ENCODE data around the gene APOBEC3G. TPM values are rescaled to one million over a fixed set of nuclear protein-coding genes. Genes with fewer than 3 reads are reported as not detected.
"Not testable (repeated sequence)": the region's sequence is repeated elsewhere in the genome, so short reads cannot be mapped to it uniquely, and the experiment has no call there.

The APOBEC3G gene
- total and polyA plus RNA-seq, 8 donors, result 0.45 to 19.6 (median 5.0) TPM; not detected in 1

- Histone ChIP-seq H3K36me3 (no peaks in the 10 kb centered on the region), H3K4me3 (no peak overlapping the region), H3K9me3 (peaks cover 0 to 4% (median 0%) of the 10 kb centered on the region in 4 donors), H3K4me1 (no peaks in the 10 kb centered on the region), H3K27me3 (no peaks in the 10 kb centered on the region), H3K27ac (no peak overlapping the region)
- intact Hi-C loops (cut with DNase I; ENCODE audit: low total_unique reads), result no loop called here
- TF ChIP-seq, protein P1, sequence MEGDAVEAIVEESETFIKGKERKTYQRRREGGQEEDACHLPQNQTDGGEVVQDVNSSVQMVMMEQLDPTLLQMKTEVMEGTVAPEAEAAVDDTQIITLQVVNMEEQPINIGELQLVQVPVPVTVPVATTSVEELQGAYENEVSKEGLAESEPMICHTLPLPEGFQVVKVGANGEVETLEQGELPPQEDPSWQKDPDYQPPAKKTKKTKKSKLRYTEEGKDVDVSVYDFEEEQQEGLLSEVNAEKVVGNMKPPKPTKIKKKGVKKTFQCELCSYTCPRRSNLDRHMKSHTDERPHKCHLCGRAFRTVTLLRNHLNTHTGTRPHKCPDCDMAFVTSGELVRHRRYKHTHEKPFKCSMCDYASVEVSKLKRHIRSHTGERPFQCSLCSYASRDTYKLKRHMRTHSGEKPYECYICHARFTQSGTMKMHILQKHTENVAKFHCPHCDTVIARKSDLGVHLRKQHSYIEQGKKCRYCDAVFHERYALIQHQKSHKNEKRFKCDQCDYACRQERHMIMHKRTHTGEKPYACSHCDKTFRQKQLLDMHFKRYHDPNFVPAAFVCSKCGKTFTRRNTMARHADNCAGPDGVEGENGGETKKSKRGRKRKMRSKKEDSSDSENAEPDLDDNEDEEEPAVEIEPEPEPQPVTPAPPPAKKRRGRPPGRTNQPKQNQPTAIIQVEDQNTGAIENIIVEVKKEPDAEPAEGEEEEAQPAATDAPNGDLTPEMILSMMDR (IDR thresholded peaks at IDR 0.05), result no peak
- TF ChIP-seq EP300 (IDR thresholded peaks at IDR 0.05) (no peak), POLR2A (IDR thresholded peaks at IDR 0.05) (no peak), POLR2AphosphoS5 (IDR thresholded peaks at IDR 0.05) (no peak)
- no peak for DNase-seq
- WGBS, 5 donors, result 90 to 93% (median 93%) methylated on average over 11 of the region's 11 CpGs
Observed at GRCh38 chr22:39055658-39056057, 21.4 kb upstream of the APOBEC3G start.

- H3K4me1 ChIP-seq; H3K27ac ChIP-seq; intact Hi-C loops (cut with DNase I; ENCODE audit: low total_unique reads); DNase-seq; H3K36me3 ChIP-seq; H3K4me3 ChIP-seq; H3K27me3 ChIP-seq; H3K9me3 ChIP-seq: not testable (repeated sequence)
- WGBS, 5 donors, result 56 to 76% (median 68%) methylated on average over 6 of the region's 6 CpGs
Observed at GRCh38 chr22:39061290-39061689, 15.8 kb upstream of the APOBEC3G start.

GRCh38 chr22:39061951-39062350, 15.1 kb upstream of the APOBEC3G start:
- H3K9me3 ChIP-seq; intact Hi-C loops (cut with DNase I; ENCODE audit: low total_unique reads); H3K36me3 ChIP-seq; H3K27me3 ChIP-seq; H3K27ac ChIP-seq; H3K4me3 ChIP-seq; H3K4me1 ChIP-seq; DNase-seq: not testable (repeated sequence)
- WGBS, 5 donors, result 80 to 85% (median 82%) methylated on average over 10 of the region's 10 CpGs

- WGBS, 5 donors, result 81 to 97% (median 94%) methylated on average over 5 to 8 of the region's 8 CpGs
- H3K27me3 ChIP-seq; H3K27ac ChIP-seq; H3K4me1 ChIP-seq; DNase-seq; H3K4me3 ChIP-seq; H3K36me3 ChIP-seq; intact Hi-C loops (cut with DNase I; ENCODE audit: low total_unique reads); H3K9me3 ChIP-seq: not testable (repeated sequence)
Observed at GRCh38 chr22:39063904-39064303, 13.2 kb upstream of the APOBEC3G start.

DNA sequence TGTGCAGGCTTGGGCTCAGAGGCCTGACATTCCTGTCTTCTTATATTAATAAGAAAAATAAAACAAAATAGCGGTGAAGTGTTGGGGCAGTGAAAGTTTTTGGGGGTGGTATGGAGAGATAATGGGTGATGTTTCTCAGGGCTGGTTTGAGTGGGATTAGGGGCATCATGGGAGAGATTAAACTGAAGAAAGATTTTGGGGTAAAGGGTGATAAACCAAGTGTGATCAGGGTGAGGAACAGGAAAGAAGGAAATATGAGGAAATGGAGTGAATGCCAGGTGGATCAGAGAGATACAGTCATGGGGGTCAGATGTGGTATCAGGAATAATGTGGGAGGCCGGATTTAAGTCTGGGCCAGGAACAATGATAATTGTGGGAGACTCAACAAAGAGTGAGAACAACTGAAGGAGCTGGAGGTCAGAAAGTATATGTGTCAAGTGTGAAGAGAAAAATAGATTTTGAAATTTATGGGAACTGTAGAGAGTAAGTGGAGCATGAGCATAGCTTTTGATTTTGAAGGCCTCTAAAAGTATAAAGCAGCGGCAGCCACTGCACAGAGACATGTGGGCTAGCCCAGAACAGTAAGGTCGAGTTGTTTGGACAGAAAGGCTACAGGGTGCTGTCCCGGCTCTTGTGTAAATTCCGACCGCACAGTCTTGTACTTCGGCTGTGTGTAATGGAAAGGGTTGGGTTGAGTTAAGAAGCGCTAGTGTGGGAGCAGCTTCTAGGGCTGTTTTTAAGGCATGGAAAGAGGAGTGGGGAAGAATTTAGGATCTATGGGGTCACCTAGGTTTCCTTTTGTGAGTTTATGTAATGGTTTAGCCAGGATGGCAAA, 10.4 kb upstream of the APOBEC3G start:
- H3K27ac ChIP-seq; H3K4me1 ChIP-seq; H3K9me3 ChIP-seq; intact Hi-C loops (cut with DNase I; ENCODE audit: low total_unique reads); H3K4me3 ChIP-seq; H3K36me3 ChIP-seq; H3K27me3 ChIP-seq; DNase-seq: not testable (repeated sequence)
- WGBS, 5 donors, result 82 to 88% (median 84%) methylated on average over 9 of the region's 9 CpGs

DNA sequence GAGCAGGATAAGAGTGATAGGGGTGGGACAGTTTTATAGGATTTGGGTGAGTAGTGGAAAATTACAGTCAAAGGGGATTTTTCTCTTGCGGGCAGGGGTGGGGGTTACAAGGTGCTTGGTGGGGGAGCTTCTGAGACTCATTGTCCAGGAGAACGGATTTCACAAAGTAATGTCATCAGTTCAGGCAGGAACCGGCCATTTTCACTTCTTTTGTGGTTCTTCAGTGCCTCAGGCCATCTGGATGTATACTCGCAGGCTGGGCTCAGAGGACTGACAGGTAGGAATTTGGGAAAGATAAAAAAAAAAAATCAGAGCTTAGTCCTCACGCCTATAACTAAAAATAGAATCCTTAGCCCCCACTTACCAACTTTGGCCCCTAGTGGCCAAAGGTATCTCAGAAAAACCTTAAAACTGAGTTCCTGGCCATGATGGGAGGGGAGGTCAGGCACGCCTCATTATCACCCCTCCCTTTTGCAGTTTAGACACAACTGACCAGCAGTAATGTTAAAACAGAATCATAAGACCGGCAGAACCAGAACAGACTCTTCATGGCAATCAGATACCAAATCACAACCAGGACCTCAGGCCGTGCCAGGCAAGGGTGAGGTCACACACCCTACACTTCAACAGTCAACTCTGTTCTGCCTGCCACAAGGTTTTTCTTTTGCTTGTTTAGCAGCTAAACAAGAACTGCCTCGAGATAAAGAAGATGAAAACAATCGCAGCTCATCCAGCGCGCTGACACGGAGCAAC, 8.9 kb upstream of the APOBEC3G start:
- no peak overlapping the region for H3K4me3 ChIP-seq
- H3K27ac ChIP-seq, result no peak overlapping the region
- WGBS, 5 donors, result 41 to 68% (median 54%) methylated on average over 12 to 13 of the region's 13 CpGs
- no peaks in the 10 kb centered on the region for H3K36me3 ChIP-seq
- no peaks in the 10 kb centered on the region for H3K9me3 ChIP-seq
- H3K27me3 ChIP-seq, result no peaks in the 10 kb centered on the region
- intact Hi-C loops (cut with DNase I; ENCODE audit: low total_unique reads), result no loop called here
- TF ChIP-seq, protein P1 (IDR thresholded peaks at IDR 0.05), result no peak
- no peak for TF ChIP-seq EP300 (IDR thresholded peaks at IDR 0.05)
- TF ChIP-seq POLR2A (IDR thresholded peaks at IDR 0.05), result no peak
- no peak for TF ChIP-seq POLR2AphosphoS5 (IDR thresholded peaks at IDR 0.05)
- H3K4me1 ChIP-seq, result peaks cover 0 to 5% (median 0%) of the 10 kb centered on the region in 4 donors
- no peak for DNase-seq
